Measurements from ENCODE around the gene LAMB4. TPM values are rescaled to one million over a fixed set of nuclear protein-coding genes. Genes with fewer than 3 reads are reported as not detected.

LAMB4 gene
- total RNA-seq, 2 experiments from 2014 or later = not detected

- H2AFZ ChIP-seq (ENCODE audit: low read length) = no peak overlapping the region
- POLR2A ChIA-PET = interaction anchor here (0.6 to 0.8 kb wide), 2 partner anchors 146 to 895 kb away, joined by 3 read pairs; no protein-coding TSS in a partner anchor
- H3K36me3 ChIP-seq (ENCODE audit: insufficient read depth, low read length) = no peaks in the 10 kb centered on the region
- no peaks in the 10 kb centered on the region for H3K9me2 ChIP-seq (ENCODE audit: insufficient read depth, low read length)
- no peak for DNase-seq (ENCODE audit: low spot score)
- TF ChIP-seq CTCF (conservative IDR thresholded peaks at IDR 0.05; ENCODE audit: low read length) = no peak
- TF ChIP-seq EZH2phosphoT487 (IDR thresholded peaks at IDR 0.05; ENCODE audit: borderline replicate concordance, low read depth, low read length) = no peak
- no peaks in the 10 kb centered on the region for H4K20me1 ChIP-seq (ENCODE audit: insufficient read depth, low read length)
- no peak overlapping the region for H3K4me3 ChIP-seq (ENCODE audit: low read depth, low read length, poor library complexity, severe bottlenecking)
- CTCF ChIA-PET (ENCODE audit: unreplicated experiment) = no interaction called here
- intact Hi-C loops (cut with micrococcal nuclease; ENCODE audit: unreplicated experiment) = no loop called here
- no peaks in the 10 kb centered on the region for H3K9me3 ChIP-seq (ENCODE audit: low read length)
- H3K4me2 ChIP-seq (ENCODE audit: low read length) = no peak overlapping the region
- no TSS peak for BruUV-seq (replicated peaks)
- no peak overlapping the region for H3K27ac ChIP-seq (ENCODE audit: low read depth, low read length, poor library complexity, severe bottlenecking)
- no peaks in the 10 kb centered on the region for H3K4me1 ChIP-seq (ENCODE audit: insufficient read depth, low read length, poor library complexity, severe bottlenecking)
- no peaks in the 10 kb centered on the region for H3K79me2 ChIP-seq (ENCODE audit: insufficient read depth, low read depth, low read length)
Observed at GRCh38 chr7:108171164-108171563, 41.0 kb upstream of the LAMB4 start.

- DNase-seq (ENCODE audit: low spot score) = no peak
- Histone ChIP-seq H4K20me1 (ENCODE audit: insufficient read depth, low read length) (no peaks in the 10 kb centered on the region), H3K9me2 (ENCODE audit: insufficient read depth, low read length) (no peaks in the 10 kb centered on the region), H3K4me2 (ENCODE audit: low read length) (no peak overlapping the region), H3K4me3 (ENCODE audit: low read depth, low read length, poor library complexity, severe bottlenecking) (no peak overlapping the region), H3K9me3 (ENCODE audit: low read length) (no peaks in the 10 kb centered on the region), H3K27ac (ENCODE audit: low read depth, low read length, poor library complexity, severe bottlenecking) (no peak overlapping the region), H3K4me1 (ENCODE audit: insufficient read depth, low read length, poor library complexity, severe bottlenecking) (no peaks in the 10 kb centered on the region), H2AFZ (ENCODE audit: low read length) (no peak overlapping the region), H3K36me3 (ENCODE audit: insufficient read depth, low read length) (no peaks in the 10 kb centered on the region), H3K79me2 (ENCODE audit: insufficient read depth, low read depth, low read length) (no peaks in the 10 kb centered on the region)
- BruUV-seq (replicated peaks) = no TSS peak
- ChIA-PET POLR2A (interaction anchor here (0.6 kb wide), 1 partner anchor 33 kb away, joined by 5 read pairs; no protein-coding TSS in a partner anchor), CTCF (ENCODE audit: unreplicated experiment) (no interaction called here)
- intact Hi-C loops (cut with micrococcal nuclease; ENCODE audit: unreplicated experiment) = no loop called here
- TF ChIP-seq EZH2phosphoT487 (IDR thresholded peaks at IDR 0.05; ENCODE audit: borderline replicate concordance, low read depth, low read length) = no peak
- TF ChIP-seq CTCF (conservative IDR thresholded peaks at IDR 0.05; ENCODE audit: low read length) = no peak
Observed at GRCh38 chr7:108170251-108170650, 40.1 kb upstream of the LAMB4 start.

- H3K9me3 ChIP-seq (ENCODE audit: low read length) = no peaks in the 10 kb centered on the region
- H3K79me2 ChIP-seq (ENCODE audit: insufficient read depth, low read depth, low read length) = no peaks in the 10 kb centered on the region
- H3K27ac ChIP-seq (ENCODE audit: low read depth, low read length, poor library complexity, severe bottlenecking) = no peak overlapping the region
- H3K4me1 ChIP-seq (ENCODE audit: insufficient read depth, low read length, poor library complexity, severe bottlenecking) = no peaks in the 10 kb centered on the region
- ChIA-PET CTCF (ENCODE audit: unreplicated experiment) (no interaction called here), POLR2A (no interaction called here)
- H3K4me2 ChIP-seq (ENCODE audit: low read length) = no peak overlapping the region
- H3K9me2 ChIP-seq (ENCODE audit: insufficient read depth, low read length) = no peaks in the 10 kb centered on the region
- H4K20me1 ChIP-seq (ENCODE audit: insufficient read depth, low read length) = no peaks in the 10 kb centered on the region
- no TSS peak for BruUV-seq (replicated peaks)
- H2AFZ ChIP-seq (ENCODE audit: low read length) = no peak overlapping the region
- no peaks in the 10 kb centered on the region for H3K36me3 ChIP-seq (ENCODE audit: insufficient read depth, low read length)
- no peak overlapping the region for H3K4me3 ChIP-seq (ENCODE audit: low read depth, low read length, poor library complexity, severe bottlenecking)
- no peak for DNase-seq (ENCODE audit: low spot score)
- TF ChIP-seq CTCF (conservative IDR thresholded peaks at IDR 0.05; ENCODE audit: low read length) (no peak), EZH2phosphoT487 (IDR thresholded peaks at IDR 0.05; ENCODE audit: borderline replicate concordance, low read depth, low read length) (no peak)
- intact Hi-C loops (cut with micrococcal nuclease; ENCODE audit: unreplicated experiment) = no loop called here
Observed at GRCh38 chr7:108167460-108167859, 37.3 kb upstream of the LAMB4 start.

Measured in OCI-LY7 (cell line).